GM23338 (cell line): ENCODE measurements around the gene CUX1. TPM values are rescaled to one million over a fixed set of nuclear protein-coding genes. Genes with fewer than 3 reads are reported as not detected.

ENCODE experiments used
- ATAC-seq: fragments of 200-7000 bp; cut with Tn5 transposase; 3 replicates; pipeline ENCODE4 v1.9.1; 2020
- DNase-seq: peaks from one replicate; pipeline ENCODE4 v3.0.0-alpha.2; 2015; ENCODE audit warnings: low spot score
- H2AFZ ChIP-seq: fragments of 200-600 bp; sonication (generic); 2 replicates; pipeline ENCODE4 v1.8.0; 2016; ENCODE audit warnings: antibody characterized with exemption, mild to moderate bottlenecking, moderate library complexity
- H3F3A ChIP-seq: fragments of 200-600 bp; sonication (generic); replicated peaks from 2 replicates; pipeline ENCODE4 v1.8.0; 2017; ENCODE audit warnings: antibody characterized with exemption, mixed run types, low read depth
- H3K27ac ChIP-seq: fragments of 200-600 bp; sonication (generic); 2 replicates; pipeline ENCODE4 v1.6.1; 2016; ENCODE audit warnings: low read depth
- H3K27me3 ChIP-seq: fragments of 200-600 bp; sonication (generic); 2 replicates; pipeline ENCODE4 v1.8.0; 2016; ENCODE audit warnings: mild to moderate bottlenecking, mixed run types, moderate library complexity; ENCODE audit not compliant: insufficient read depth
- H3K36me3 ChIP-seq: fragments of 200-600 bp; sonication (generic); 2 replicates; pipeline ENCODE4 v1.8.0; 2016; ENCODE audit warnings: mild to moderate bottlenecking; ENCODE audit not compliant: insufficient read depth
- H3K4me1 ChIP-seq: fragments of 200-600 bp; sonication (generic); 2 replicates; pipeline ENCODE4 v1.8.0; 2016; ENCODE audit warnings: mild to moderate bottlenecking, moderate library complexity; ENCODE audit not compliant: insufficient read depth
- H3K4me2 ChIP-seq: fragments of 200-600 bp; sonication (generic); 2 replicates; pipeline ENCODE4 v1.7.1; 2017; ENCODE audit warnings: mixed run types
- H3K4me3 ChIP-seq: fragments of 200-600 bp; sonication (generic); 2 replicates; pipeline ENCODE4 v1.6.1; 2016; ENCODE audit warnings: mixed run types
- H3K79me2 ChIP-seq: fragments of 200-600 bp; sonication (generic); replicated peaks from 2 replicates; pipeline ENCODE4 v1.8.0; 2017; ENCODE audit warnings: mild to moderate bottlenecking; ENCODE audit not compliant: insufficient read depth
- H3K9me2 ChIP-seq: fragments of 200-600 bp; sonication (generic); 2 replicates; pipeline ENCODE4 v1.8.0; 2017; ENCODE audit not compliant: insufficient read depth
- H4K20me1 ChIP-seq: fragments of 200-600 bp; sonication (generic); replicated peaks from 2 replicates; pipeline ENCODE4 v1.8.0; 2017; ENCODE audit warnings: mild to moderate bottlenecking; ENCODE audit not compliant: insufficient read depth
- H3K27ac Mint-ChIP-seq: 2 replicates; pipeline ENCODE4 v1.8.0; 2020; ENCODE audit warnings: inconsistent platforms, mild to moderate bottlenecking, moderate library complexity, mixed read lengths
- H3K27me3 Mint-ChIP-seq: 3 replicates; pipeline ENCODE4 v1.8.0; 2022; ENCODE audit warnings: low read depth, mild to moderate bottlenecking, moderate library complexity, mixed read lengths, inconsistent platforms; ENCODE audit not compliant: insufficient read depth, poor library complexity
- H3K36me3 Mint-ChIP-seq: 3 replicates; pipeline ENCODE4 v1.8.0; 2021; ENCODE audit warnings: low read depth, mild to moderate bottlenecking, inconsistent platforms, moderate library complexity, mixed read lengths
- H3K4me1 Mint-ChIP-seq: 3 replicates; pipeline ENCODE4 v1.8.0; 2020; ENCODE audit warnings: mild to moderate bottlenecking, inconsistent platforms, mixed read lengths
- H3K4me3 Mint-ChIP-seq: 3 replicates; pipeline ENCODE4 v1.8.0; 2021; ENCODE audit warnings: moderate library complexity, mild to moderate bottlenecking, inconsistent platforms, mixed read lengths
- H3K9me3 Mint-ChIP-seq: 3 replicates; pipeline ENCODE4 v1.8.0; 2020; ENCODE audit warnings: moderate library complexity, mild to moderate bottlenecking, inconsistent platforms, mixed read lengths
- EZH2 ChIP-seq: fragments of 200-600 bp; sonication (generic); IDR thresholded peaks from one replicate; pipeline ENCODE4 v1.8.0; 2017; ENCODE audit warnings: antibody characterized with exemption, mild to moderate bottlenecking, low read depth; ENCODE audit not compliant: unreplicated experiment
- EZH2phosphoT487 ChIP-seq: fragments of 200-600 bp; sonication (generic); IDR thresholded peaks from one replicate; pipeline ENCODE4 v1.8.1; 2018; ENCODE audit warnings: antibody characterized with exemption; ENCODE audit not compliant: unreplicated experiment
- JUNB ChIP-seq: IDR thresholded peaks from one replicate; pipeline ENCODE4 v1.6.1; 2016; ENCODE audit warnings: antibody characterized with exemption; ENCODE audit not compliant: unreplicated experiment
- NANOG ChIP-seq: IDR thresholded peaks from 2 replicates; pipeline ENCODE4 v1.6.1; 2016; ENCODE audit warnings: antibody characterized with exemption, borderline replicate concordance
- POLR2AphosphoS5 ChIP-seq: IDR thresholded peaks from 2 replicates; pipeline ENCODE4 v1.6.1; 2016; ENCODE audit warnings: antibody characterized with exemption, low read depth
- STAT1 ChIP-seq: IDR thresholded peaks from one replicate; pipeline ENCODE4 v1.6.1; 2016; ENCODE audit warnings: antibody characterized with exemption; ENCODE audit not compliant: unreplicated experiment
- ZNF114 ChIP-seq: fragments of 250-450 bp; sonication (Bioruptor Pico); IDR thresholded peaks from 2 replicates; pipeline ENCODE4 v1.5.0; 2020; ENCODE audit warnings: mild to moderate bottlenecking, moderate library complexity
- ZNF331 ChIP-seq: fragments of 250-450 bp; sonication (Bioruptor Pico); IDR thresholded peaks from 2 replicates; pipeline ENCODE4 v1.5.0; 2020; ENCODE audit warnings: low read depth, mild to moderate bottlenecking, moderate library complexity
- polyA plus RNA-seq: library from polyadenylated mRNA; unstranded; fragments of >200 nt; fragmentation: Nextera tagmentation; extraction: Ambion mirVana; gene quantifications from 2 replicates; pipeline ENCODE4 v1.2.1, GENCODE V29; 2016
- total RNA-seq: library from RNA; depleted of rRNA; stranded (reverse); fragments of >200 nt; shearing (Covaris generic); gene quantifications from 2 replicates; pipeline ENCODE4 v1.2.3, GENCODE V29; 2014
- TF ChIP-seq, protein P1 (sequence below): fragments of 250-450 bp; sonication (Bioruptor Pico); IDR thresholded peaks from 2 replicates; pipeline ENCODE4 v1.5.0; 2020; ENCODE audit warnings: mild to moderate bottlenecking, moderate library complexity
- TF ChIP-seq, protein P2 (sequence below), 2 experiments: fragments of 200-600 bp in 1 of 2; sonication (generic) in 1 of 2; conservative IDR thresholded peaks; 2 replicates each; pipeline versions ENCODE4 v1.5.1 to v1.6.1; 2016 to 2017; ENCODE audit warnings: antibody characterized with exemption in 2 of 2, low read depth in 2 of 2, mild to moderate bottlenecking in 2 of 2, moderate library complexity in 1 of 2
- TF ChIP-seq, protein P3 (sequence below): IDR thresholded peaks from one replicate; pipeline ENCODE4 v1.6.1; 2018; ENCODE audit warnings: antibody characterized with exemption; ENCODE audit not compliant: unreplicated experiment

CUX1 gene
- total and polyA plus RNA-seq, 2 experiments from 2014 or later, result 49.9 to 64.0 TPM

DNA sequence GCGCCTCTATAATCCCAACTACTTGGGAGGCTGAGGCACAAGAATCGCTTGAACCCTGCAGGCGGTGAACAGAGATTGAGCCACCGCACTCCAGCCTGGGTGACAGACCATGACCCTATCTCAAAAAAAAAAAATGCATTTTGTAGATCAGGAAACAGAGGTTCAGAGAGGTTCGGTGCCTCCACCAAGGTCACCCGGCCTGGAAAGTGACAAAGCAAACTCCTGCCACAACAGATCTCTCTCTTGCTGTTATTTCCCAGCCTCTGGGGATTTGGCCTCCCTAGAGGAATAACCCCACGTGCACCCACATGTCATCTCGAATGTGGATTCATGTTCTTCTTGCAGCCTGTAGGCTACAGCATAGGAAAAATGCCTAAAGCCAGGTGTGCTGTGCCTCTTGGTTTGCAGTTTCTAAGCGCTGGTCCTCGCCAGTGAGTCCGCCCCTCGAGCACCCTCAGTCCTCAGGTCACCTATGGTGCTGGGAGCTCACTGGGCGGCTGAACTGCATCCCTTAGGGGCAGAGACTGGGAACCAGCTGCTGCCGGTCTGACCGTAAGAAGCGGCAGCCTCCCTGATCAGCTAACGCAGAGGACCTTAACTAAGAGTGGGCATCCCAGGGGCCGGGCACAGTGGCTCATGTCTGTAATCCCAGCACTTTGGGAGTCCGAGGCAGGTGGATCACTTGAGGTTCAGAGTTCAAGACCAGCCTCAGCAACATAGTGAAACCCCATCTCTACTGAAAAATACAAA, 417.6 kb downstream of the CUX1 start:
- Histone ChIP-seq H3K36me3 (peaks cover 3% of the 10 kb centered on the region; the same call in 1 of the 2 replicates), H3K4me2 (no peak overlapping the region), H3K9me2 (no peaks in the 10 kb centered on the region), H3K27me3 (no peaks in the 10 kb centered on the region), H3K27ac (no peak overlapping the region), H3K4me1 (no peaks in the 10 kb centered on the region), H4K20me1 (peaks cover 12% of the 10 kb centered on the region; the same call in 1 of the 2 replicates), H3F3A (0 out of 2 replicates have a peak, but pooled peaks cover 5% of the 10 kb centered on the region), H2AFZ (no peak overlapping the region), H3K79me2 (no peaks in the 10 kb centered on the region), H3K4me3 (no peak overlapping the region)
- Mint-ChIP-seq H3K4me1 (no peaks in the 10 kb centered on the region), H3K27ac (no peak overlapping the region), H3K36me3 (peaks cover 41% of the 10 kb centered on the region), H3K9me3 (no peaks in the 10 kb centered on the region), H3K4me3 (no peak overlapping the region), H3K27me3 (peaks cover 9% of the 10 kb centered on the region)
- TF ChIP-seq JUNB (no peak), ZNF331 (CRISPR knock-in tag) (no peak), ZNF114 (CRISPR knock-in tag) (no peak), POLR2AphosphoS5 (no peak), EZH2 (no peak), EZH2phosphoT487 (no peak), STAT1 (no peak), NANOG (no peak)
- TF ChIP-seq, protein P1, sequence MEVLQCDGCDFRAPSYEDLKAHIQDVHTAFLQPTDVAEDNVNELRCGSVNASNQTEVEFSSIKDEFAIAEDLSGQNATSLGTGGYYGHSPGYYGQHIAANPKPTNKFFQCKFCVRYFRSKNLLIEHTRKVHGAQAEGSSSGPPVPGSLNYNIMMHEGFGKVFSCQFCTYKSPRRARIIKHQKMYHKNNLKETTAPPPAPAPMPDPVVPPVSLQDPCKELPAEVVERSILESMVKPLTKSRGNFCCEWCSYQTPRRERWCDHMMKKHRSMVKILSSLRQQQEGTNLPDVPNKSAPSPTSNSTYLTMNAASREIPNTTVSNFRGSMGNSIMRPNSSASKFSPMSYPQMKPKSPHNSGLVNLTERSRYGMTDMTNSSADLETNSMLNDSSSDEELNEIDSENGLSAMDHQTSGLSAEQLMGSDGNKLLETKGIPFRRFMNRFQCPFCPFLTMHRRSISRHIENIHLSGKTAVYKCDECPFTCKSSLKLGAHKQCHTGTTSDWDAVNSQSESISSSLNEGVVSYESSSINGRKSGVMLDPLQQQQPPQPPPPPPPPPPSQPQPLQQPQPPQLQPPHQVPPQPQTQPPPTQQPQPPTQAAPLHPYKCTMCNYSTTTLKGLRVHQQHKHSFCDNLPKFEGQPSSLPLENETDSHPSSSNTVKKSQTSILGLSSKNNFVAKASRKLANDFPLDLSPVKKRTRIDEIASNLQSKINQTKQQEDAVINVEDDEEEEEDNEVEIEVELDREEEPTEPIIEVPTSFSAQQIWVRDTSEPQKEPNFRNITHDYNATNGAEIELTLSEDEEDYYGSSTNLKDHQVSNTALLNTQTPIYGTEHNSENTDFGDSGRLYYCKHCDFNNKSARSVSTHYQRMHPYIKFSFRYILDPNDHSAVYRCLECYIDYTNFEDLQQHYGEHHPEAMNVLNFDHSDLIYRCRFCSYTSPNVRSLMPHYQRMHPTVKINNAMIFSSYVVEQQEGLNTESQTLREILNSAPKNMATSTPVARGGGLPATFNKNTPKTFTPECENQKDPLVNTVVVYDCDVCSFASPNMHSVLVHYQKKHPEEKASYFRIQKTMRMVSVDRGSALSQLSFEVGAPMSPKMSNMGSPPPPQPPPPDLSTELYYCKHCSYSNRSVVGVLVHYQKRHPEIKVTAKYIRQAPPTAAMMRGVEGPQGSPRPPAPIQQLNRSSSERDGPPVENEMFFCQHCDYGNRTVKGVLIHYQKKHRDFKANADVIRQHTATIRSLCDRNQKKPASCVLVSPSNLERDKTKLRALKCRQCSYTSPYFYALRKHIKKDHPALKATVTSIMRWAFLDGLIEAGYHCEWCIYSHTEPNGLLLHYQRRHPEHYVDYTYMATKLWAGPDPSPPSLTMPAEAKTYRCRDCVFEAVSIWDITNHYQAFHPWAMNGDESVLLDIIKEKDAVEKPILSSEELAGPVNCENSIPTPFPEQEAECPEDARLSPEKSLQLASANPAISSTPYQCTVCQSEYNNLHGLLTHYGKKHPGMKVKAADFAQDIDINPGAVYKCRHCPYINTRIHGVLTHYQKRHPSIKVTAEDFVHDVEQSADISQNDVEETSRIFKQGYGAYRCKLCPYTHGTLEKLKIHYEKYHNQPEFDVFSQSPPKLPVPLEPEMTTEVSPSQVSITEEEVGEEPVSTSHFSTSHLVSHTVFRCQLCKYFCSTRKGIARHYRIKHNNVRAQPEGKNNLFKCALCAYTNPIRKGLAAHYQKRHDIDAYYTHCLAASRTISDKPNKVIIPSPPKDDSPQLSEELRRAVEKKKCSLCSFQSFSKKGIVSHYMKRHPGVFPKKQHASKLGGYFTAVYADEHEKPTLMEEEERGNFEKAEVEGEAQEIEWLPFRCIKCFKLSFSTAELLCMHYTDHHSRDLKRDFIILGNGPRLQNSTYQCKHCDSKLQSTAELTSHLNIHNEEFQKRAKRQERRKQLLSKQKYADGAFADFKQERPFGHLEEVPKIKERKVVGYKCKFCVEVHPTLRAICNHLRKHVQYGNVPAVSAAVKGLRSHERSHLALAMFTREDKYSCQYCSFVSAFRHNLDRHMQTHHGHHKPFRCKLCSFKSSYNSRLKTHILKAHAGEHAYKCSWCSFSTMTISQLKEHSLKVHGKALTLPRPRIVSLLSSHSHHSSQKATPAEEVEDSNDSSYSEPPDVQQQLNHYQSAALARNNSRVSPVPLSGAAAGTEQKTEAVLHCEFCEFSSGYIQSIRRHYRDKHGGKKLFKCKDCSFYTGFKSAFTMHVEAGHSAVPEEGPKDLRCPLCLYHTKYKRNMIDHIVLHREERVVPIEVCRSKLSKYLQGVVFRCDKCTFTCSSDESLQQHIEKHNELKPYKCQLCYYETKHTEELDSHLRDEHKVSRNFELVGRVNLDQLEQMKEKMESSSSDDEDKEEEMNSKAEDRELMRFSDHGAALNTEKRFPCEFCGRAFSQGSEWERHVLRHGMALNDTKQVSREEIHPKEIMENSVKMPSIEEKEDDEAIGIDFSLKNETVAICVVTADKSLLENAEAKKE (CRISPR knock-in tag), result no peak
- TF ChIP-seq, protein P2, sequence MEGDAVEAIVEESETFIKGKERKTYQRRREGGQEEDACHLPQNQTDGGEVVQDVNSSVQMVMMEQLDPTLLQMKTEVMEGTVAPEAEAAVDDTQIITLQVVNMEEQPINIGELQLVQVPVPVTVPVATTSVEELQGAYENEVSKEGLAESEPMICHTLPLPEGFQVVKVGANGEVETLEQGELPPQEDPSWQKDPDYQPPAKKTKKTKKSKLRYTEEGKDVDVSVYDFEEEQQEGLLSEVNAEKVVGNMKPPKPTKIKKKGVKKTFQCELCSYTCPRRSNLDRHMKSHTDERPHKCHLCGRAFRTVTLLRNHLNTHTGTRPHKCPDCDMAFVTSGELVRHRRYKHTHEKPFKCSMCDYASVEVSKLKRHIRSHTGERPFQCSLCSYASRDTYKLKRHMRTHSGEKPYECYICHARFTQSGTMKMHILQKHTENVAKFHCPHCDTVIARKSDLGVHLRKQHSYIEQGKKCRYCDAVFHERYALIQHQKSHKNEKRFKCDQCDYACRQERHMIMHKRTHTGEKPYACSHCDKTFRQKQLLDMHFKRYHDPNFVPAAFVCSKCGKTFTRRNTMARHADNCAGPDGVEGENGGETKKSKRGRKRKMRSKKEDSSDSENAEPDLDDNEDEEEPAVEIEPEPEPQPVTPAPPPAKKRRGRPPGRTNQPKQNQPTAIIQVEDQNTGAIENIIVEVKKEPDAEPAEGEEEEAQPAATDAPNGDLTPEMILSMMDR (conservative IDR thresholded peaks at IDR 0.05; ENCODE audit: low read depth in 2 of 2), result no peak
- TF ChIP-seq, protein P3, sequence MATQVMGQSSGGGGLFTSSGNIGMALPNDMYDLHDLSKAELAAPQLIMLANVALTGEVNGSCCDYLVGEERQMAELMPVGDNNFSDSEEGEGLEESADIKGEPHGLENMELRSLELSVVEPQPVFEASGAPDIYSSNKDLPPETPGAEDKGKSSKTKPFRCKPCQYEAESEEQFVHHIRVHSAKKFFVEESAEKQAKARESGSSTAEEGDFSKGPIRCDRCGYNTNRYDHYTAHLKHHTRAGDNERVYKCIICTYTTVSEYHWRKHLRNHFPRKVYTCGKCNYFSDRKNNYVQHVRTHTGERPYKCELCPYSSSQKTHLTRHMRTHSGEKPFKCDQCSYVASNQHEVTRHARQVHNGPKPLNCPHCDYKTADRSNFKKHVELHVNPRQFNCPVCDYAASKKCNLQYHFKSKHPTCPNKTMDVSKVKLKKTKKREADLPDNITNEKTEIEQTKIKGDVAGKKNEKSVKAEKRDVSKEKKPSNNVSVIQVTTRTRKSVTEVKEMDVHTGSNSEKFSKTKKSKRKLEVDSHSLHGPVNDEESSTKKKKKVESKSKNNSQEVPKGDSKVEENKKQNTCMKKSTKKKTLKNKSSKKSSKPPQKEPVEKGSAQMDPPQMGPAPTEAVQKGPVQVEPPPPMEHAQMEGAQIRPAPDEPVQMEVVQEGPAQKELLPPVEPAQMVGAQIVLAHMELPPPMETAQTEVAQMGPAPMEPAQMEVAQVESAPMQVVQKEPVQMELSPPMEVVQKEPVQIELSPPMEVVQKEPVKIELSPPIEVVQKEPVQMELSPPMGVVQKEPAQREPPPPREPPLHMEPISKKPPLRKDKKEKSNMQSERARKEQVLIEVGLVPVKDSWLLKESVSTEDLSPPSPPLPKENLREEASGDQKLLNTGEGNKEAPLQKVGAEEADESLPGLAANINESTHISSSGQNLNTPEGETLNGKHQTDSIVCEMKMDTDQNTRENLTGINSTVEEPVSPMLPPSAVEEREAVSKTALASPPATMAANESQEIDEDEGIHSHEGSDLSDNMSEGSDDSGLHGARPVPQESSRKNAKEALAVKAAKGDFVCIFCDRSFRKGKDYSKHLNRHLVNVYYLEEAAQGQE, result no peak
- no peak for DNase-seq
- no peak for ATAC-seq
